Neural crest cell (in vitro differentiated cells): Measurements from ENCODE around the gene COL25A1. TPM values are rescaled to one million over a fixed set of nuclear protein-coding genes. Genes with fewer than 3 reads are reported as not detected.
A peak's percentile ranks its signal among the peaks of the same experiment; 100 is the strongest.

Source experiments
- DNase-seq: peaks from one replicate; pipeline ENCODE4 v3.0.0; 2021; ENCODE audit warnings: low read depth, mixed read lengths, low spot score
- H3K27ac Mint-ChIP-seq: one replicate; pipeline ENCODE4 v1.8.0; 2021; ENCODE audit warnings: mild to moderate bottlenecking, mixed read lengths; ENCODE audit not compliant: unreplicated experiment
- H3K27me3 Mint-ChIP-seq: 2 replicates; pipeline ENCODE4 v1.8.0; 2021; ENCODE audit warnings: low read depth, mild to moderate bottlenecking, mixed read lengths
- H3K36me3 Mint-ChIP-seq: 2 replicates; pipeline ENCODE4 v1.8.0; 2021; ENCODE audit warnings: low read depth, mild to moderate bottlenecking, mixed read lengths
- H3K4me1 Mint-ChIP-seq: 2 replicates; pipeline ENCODE4 v1.8.0; 2021; ENCODE audit warnings: mixed read lengths
- H3K4me3 Mint-ChIP-seq: one replicate; pipeline ENCODE4 v1.8.0; 2021; ENCODE audit warnings: mild to moderate bottlenecking, mixed read lengths
- H3K9me3 Mint-ChIP-seq: 2 replicates; pipeline ENCODE4 v1.8.0; 2021; ENCODE audit warnings: mixed read lengths
- CTCF ChIP-seq: fragments of 200-600 bp; sonication (generic); conservative IDR thresholded peaks from 2 replicates; pipeline ENCODE4 v1.5.0; 2021; ENCODE audit warnings: antibody characterized with exemption, mild to moderate bottlenecking
- total RNA-seq: library from RNA; stranded (reverse); gene quantifications from 2 replicates; pipeline ENCODE4 v1.2.1, GENCODE V29; 2021

The COL25A1 gene
- total RNA-seq, 1 donor from 2014 or later, result 39.3 TPM

GRCh38 chr4:108777388-108777787, 525.1 kb downstream of the COL25A1 start:
- H3K27me3 Mint-ChIP-seq, result no peaks in the 10 kb centered on the region
- no peaks in the 10 kb centered on the region for H3K36me3 Mint-ChIP-seq
- H3K9me3 Mint-ChIP-seq, result no peaks in the 10 kb centered on the region
- no peak for DNase-seq
- no peaks in the 10 kb centered on the region for H3K4me1 Mint-ChIP-seq
- peak overlapping the region; percentile 29 for H3K27ac Mint-ChIP-seq
- no peak overlapping the region for H3K4me3 Mint-ChIP-seq
- no peak for TF ChIP-seq CTCF

GRCh38 chr4:108775921-108776320, 526.5 kb downstream of the COL25A1 start:
- no peak for DNase-seq
- Mint-ChIP-seq H3K4me1 (no peaks in the 10 kb centered on the region), H3K27me3 (no peaks in the 10 kb centered on the region), H3K4me3 (no peak overlapping the region), H3K9me3 (no peaks in the 10 kb centered on the region), H3K27ac (no peak overlapping the region), H3K36me3 (no peaks in the 10 kb centered on the region)
- TF ChIP-seq CTCF, result no peak

- Mint-ChIP-seq H3K36me3 (no peaks in the 10 kb centered on the region), H3K27ac (no peak overlapping the region), H3K9me3 (no peaks in the 10 kb centered on the region), H3K27me3 (no peaks in the 10 kb centered on the region), H3K4me1 (no peaks in the 10 kb centered on the region), H3K4me3 (no peak overlapping the region)
- no peak for DNase-seq
- TF ChIP-seq CTCF, result peak; percentile 17
Measured at GRCh38 chr4:108774809-108775530, 527.5 kb downstream of the COL25A1 start.

DNA sequence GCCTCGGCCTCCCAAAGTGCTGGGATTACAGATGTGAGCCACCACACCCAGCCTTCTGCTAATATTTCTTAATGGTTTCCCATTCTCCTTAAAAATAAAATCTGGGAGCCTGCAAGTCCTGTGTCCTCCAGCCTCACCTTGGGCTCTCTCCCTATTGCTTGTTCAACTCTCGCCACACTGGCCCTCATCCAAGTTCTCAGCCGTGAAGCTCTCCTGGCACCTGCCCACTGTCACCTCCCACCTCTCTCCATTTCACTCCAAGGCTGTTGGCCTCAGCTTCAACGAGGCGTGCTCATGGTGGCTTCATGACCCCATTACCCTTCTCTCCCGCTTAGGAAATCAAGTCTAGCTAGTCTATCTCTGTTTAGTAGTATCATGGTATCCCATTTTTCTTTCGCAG, 530.1 kb downstream of the COL25A1 start:
- no peak overlapping the region for H3K4me3 Mint-ChIP-seq
- no peaks in the 10 kb centered on the region for H3K27me3 Mint-ChIP-seq
- no peaks in the 10 kb centered on the region for H3K36me3 Mint-ChIP-seq
- no peaks in the 10 kb centered on the region for H3K9me3 Mint-ChIP-seq
- H3K27ac Mint-ChIP-seq, result peak overlapping the region; percentile 3
- TF ChIP-seq CTCF, result no peak
- no peak for DNase-seq
- no peaks in the 10 kb centered on the region for H3K4me1 Mint-ChIP-seq

DNA sequence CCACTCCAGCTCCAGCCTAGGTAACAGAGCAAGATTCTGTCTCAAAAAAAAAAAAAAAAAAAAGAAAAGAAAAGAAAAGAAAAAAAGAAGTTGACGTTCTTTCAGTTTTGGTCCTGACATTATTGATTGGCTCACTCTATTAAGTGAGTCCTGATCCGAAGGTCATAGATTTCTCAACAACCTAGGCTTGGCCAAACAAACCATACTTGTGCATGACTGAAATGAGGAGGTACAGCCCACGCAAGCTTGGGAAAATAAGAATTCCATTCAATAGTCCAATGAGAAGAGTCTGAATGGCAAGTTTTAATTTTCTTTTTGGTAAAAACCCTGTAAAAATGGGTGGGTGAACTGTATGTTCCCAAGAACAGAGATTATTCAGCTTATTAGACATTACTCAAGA, 536.4 kb downstream of the COL25A1 start:
- H3K9me3 Mint-ChIP-seq, result no peaks in the 10 kb centered on the region
- H3K4me3 Mint-ChIP-seq, result no peak overlapping the region
- no peak for DNase-seq
- H3K27me3 Mint-ChIP-seq, result peaks cover 30% of the 10 kb centered on the region
- no peak for TF ChIP-seq CTCF
- H3K4me1 Mint-ChIP-seq, result peaks cover 13% of the 10 kb centered on the region
- no peaks in the 10 kb centered on the region for H3K36me3 Mint-ChIP-seq
- H3K27ac Mint-ChIP-seq, result no peak overlapping the region
